NT2/D1 (cell line): ENCODE data around the gene ACACB.

ENCODE experiments used
- DNase-seq: peaks from one replicate; pipeline ENCODE4 v3.0.0-alpha.2; 2011; ENCODE audit warnings: low read depth, low spot score
- H3K27me3 ChIP-seq: 2 replicates; pipeline ENCODE4 v1.6.0; 2011; ENCODE audit warnings: mild to moderate bottlenecking; ENCODE audit not compliant: insufficient read length, insufficient read depth
- H3K36me3 ChIP-seq: 2 replicates; pipeline ENCODE4 v1.6.1; 2011; ENCODE audit warnings: mild to moderate bottlenecking, low read length, mixed read lengths; ENCODE audit not compliant: insufficient read depth, insufficient read length
- H3K4me1 ChIP-seq: 2 replicates; pipeline ENCODE4 v1.5.1; 2011; ENCODE audit not compliant: insufficient read depth, insufficient read length
- H3K4me3 ChIP-seq: 2 replicates; pipeline ENCODE4 v1.5.1; 2011; ENCODE audit warnings: low read depth; ENCODE audit not compliant: insufficient read length
- H3K9ac ChIP-seq: 2 replicates; pipeline ENCODE4 v1.6.0; 2011; ENCODE audit warnings: low read depth; ENCODE audit not compliant: insufficient read length
- H3K9me3 ChIP-seq: 2 replicates; pipeline ENCODE4 v1.5.1; 2011; ENCODE audit warnings: mild to moderate bottlenecking, low read length; ENCODE audit not compliant: insufficient read depth
- SUZ12 ChIP-seq: IDR thresholded peaks from 2 replicates; pipeline ENCODE4 v1.6.1; 2011; ENCODE audit not compliant: insufficient read length, insufficient read depth; ENCODE audit errors: extremely low read depth
- YY1 ChIP-seq: IDR thresholded peaks from 2 replicates; pipeline ENCODE4 v1.6.1; 2011; ENCODE audit not compliant: insufficient read length, insufficient read depth
- ZNF274 ChIP-seq: IDR thresholded peaks from 2 replicates; pipeline ENCODE4 v1.6.1; 2011; ENCODE audit warnings: mild to moderate bottlenecking, low read depth, low read length

The ACACB gene

DNA sequence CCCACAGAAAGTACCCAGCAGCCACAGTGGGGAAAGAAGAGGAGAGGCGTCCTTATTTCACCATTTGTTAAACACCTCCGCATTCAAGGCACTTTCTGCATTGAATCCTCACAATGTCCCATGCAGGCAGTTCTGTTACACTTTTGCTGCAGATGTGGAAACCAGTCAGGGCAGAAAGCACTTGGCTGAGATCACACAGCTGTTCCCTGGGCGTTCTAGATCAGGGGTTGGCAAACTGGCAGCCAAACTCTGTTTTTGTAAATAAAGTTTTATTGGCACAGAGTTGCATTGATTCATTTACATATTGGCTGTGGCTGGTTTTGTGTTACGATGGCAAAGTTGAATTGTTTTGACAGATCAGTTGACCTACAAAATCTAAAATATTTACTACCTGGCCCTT, 172.6 kb downstream of the ACACB start:
- Histone ChIP-seq H3K4me3 (no peak overlapping the region), H3K4me1 (peaks cover 18% of the 10 kb centered on the region), H3K9me3 (no peaks in the 10 kb centered on the region), H3K27me3 (no peaks in the 10 kb centered on the region), H3K36me3 (no peaks in the 10 kb centered on the region), H3K9ac (no peak overlapping the region)
- TF ChIP-seq SUZ12: no peak
- TF ChIP-seq ZNF274: no peak
- no peak for TF ChIP-seq YY1
- DNase-seq: no peak

DNA sequence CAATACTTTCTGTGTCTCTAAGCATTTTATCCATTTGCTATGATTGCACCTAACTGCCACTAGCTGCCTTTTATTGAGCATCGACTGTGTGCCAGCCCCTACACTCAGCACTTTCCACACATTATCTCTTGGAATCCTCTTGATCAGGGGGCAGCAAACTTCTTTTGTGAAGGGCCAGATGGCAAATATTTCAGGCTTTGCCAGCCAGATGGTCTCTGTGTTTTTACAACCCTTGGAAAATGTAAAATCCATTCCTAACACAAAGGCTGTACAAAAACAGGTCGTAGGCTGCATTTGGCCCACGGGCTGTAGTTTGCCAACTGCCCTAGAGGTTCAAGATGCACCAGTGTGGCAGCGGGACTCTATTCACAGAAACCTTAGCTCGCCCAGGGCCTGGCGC, 173.2 kb downstream of the ACACB start:
- H3K9me3 ChIP-seq: no peaks in the 10 kb centered on the region
- no peaks in the 10 kb centered on the region for H3K27me3 ChIP-seq
- TF ChIP-seq YY1 (no peak), ZNF274 (no peak), SUZ12 (no peak)
- peaks cover 18% of the 10 kb centered on the region for H3K4me1 ChIP-seq
- H3K9ac ChIP-seq: no peak overlapping the region
- no peak for DNase-seq
- no peaks in the 10 kb centered on the region for H3K36me3 ChIP-seq
- no peak overlapping the region for H3K4me3 ChIP-seq

DNA sequence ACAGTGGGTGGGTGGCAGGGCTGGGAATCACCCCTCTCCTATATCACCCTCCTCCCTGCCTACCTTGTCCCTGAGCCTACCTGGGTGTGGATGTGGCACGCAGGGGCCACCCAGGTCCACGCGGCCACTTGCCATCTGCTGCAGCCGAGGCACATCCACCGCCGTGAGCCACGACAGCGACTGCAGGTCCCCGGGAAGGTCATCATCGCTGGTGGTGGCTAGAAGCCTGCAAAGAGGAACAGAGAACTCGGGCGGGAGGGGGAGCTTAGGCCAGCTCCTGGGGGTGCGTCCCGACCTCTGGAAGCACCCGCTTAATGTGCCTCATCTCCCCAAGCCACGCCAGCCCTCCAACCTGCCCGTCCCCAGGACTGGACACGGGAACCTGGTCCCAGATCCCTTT, 173.7 kb downstream of the ACACB start:
- Histone ChIP-seq H3K4me3 (no peak overlapping the region), H3K36me3 (no peaks in the 10 kb centered on the region), H3K4me1 (peaks cover 18% of the 10 kb centered on the region), H3K9me3 (no peaks in the 10 kb centered on the region), H3K9ac (no peak overlapping the region), H3K27me3 (no peaks in the 10 kb centered on the region)
- no peak for DNase-seq
- TF ChIP-seq YY1 (no peak), ZNF274 (no peak), SUZ12 (no peak)

DNA sequence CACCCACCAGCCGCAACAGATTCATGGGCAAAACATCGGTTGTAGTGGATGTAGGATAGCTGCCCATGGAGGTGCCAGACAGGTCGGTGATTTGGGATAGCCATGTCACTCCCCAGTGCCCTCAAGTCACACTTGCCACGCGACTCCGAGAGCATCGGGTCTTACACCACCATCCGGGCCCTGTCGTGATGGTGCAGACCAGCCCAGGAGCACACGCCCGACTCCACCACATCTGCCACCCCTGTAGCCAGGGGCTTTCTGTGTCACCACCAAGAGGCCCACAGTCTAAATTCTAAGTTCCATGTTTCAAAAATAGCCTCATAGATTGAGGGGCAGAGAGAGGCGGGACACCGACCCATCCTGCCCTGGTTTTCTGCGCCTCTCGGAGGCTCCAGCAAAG, 174.7 kb downstream of the ACACB start:
- H3K36me3 ChIP-seq: no peaks in the 10 kb centered on the region
- no peak for DNase-seq
- TF ChIP-seq SUZ12 (no peak), ZNF274 (no peak), YY1 (no peak)
- H3K4me3 ChIP-seq: no peak overlapping the region
- no peaks in the 10 kb centered on the region for H3K27me3 ChIP-seq
- H3K9ac ChIP-seq: peak overlapping the region; percentile 36
- peaks cover 18% of the 10 kb centered on the region for H3K4me1 ChIP-seq
- H3K9me3 ChIP-seq: no peaks in the 10 kb centered on the region

DNA sequence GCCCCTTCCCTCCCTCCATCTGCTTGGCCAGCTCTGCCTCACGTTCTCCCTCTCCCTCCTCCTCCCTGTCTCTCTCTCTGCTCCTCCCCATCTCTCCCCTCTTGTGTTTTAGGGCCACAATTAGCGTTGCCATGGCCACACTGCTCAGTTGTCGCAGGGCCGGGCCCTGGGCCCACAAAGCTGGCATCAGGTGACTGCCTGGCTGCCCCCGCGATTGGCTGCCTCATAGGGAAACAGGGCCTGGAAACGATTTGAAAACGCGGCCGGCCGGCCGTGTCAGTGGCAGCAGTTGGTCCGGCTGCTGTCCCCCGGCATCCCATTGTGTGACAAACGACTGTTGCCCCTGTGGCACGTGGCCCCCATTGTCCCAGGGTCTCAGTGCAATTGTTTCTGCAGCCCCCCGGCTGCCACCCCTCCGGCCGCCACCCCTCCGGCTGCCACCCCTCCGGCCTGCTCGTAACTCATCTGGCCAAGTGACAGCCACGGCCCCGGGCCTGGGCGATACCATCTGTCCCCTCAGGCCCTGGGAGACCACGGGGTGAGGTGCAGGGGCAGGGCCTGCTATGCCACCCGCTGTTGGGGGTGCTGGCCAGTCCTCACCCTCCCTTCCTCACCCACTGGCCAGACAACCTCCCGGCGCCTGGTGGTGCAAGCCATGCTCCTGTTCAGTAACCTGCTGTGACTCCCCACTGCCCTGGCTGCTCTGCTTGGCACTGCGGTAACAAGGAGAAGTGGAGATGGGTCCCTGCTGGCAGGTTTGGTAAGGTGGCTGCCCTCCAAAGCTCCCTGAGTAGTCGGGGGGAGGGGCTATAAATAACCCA, 175.3 kb downstream of the ACACB start:
- no peak for TF ChIP-seq SUZ12
- TF ChIP-seq ZNF274: no peak
- no peak for TF ChIP-seq YY1
- no peaks in the 10 kb centered on the region for H3K27me3 ChIP-seq
- H3K36me3 ChIP-seq: no peaks in the 10 kb centered on the region
- H3K4me1 ChIP-seq: peaks cover 18% of the 10 kb centered on the region
- H3K9me3 ChIP-seq: no peaks in the 10 kb centered on the region
- peak overlapping the region; percentile 66 for H3K9ac ChIP-seq
- H3K4me3 ChIP-seq: peak overlapping the region; percentile 39
- DNase-seq: peak; percentile 55

DNA sequence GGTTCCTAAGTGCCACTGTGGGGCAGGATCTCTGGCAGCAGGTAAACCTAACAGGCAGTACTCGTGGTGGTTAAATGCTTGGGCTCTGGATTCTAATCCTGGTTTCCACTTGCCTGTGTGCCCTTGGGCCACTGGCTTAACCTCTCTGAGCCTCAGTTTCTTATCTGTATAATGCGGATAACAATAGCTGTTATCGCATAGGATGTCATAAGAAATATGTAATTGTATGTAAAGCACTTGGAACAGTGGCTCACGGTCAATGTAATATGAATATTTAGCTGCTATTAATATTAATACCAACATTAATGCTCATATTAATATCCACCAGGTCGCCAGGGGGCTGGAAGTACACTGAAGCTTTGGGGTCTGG, 175.9 kb downstream of the ACACB start:
- no peaks in the 10 kb centered on the region for H3K27me3 ChIP-seq

DNA sequence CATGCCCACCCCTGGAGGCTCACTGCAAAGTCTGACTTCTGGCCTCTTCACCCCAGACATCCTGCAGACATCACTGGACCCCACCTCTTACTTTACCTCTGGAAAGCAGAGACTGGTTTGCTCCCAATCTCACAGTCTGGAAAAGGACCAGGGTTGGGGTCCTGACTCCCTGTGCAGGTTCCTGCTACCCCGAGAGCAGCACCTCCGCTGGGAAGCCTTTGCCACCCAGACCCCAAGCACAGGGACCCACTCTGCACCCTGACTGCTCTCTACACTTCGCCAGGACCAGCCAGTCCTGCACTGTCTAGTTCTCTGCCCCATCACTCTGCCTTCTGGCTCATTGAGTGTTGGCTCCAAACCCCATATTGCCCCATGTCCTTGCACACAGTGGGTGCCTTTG, 176.7 kb downstream of the ACACB start:
- no peak for TF ChIP-seq SUZ12
- no peak for TF ChIP-seq YY1
- no peak for TF ChIP-seq ZNF274
- DNase-seq: no peak

More for the DNA sequence above, 175.9 kb downstream of the ACACB start:
- Histone ChIP-seq H3K4me1 (peaks cover 18% of the 10 kb centered on the region), H3K36me3 (no peaks in the 10 kb centered on the region), H3K9me3 (no peaks in the 10 kb centered on the region), H3K4me3 (peak overlapping the region; percentile 39), H3K9ac (no peak overlapping the region)
- TF ChIP-seq SUZ12 (no peak), ZNF274 (no peak), YY1 (no peak)
- DNase-seq: no peak

More for the DNA sequence above, 176.7 kb downstream of the ACACB start:
- Histone ChIP-seq H3K9ac (peak overlapping the region; percentile 21), H3K9me3 (no peaks in the 10 kb centered on the region), H3K4me3 (no peak overlapping the region), H3K36me3 (no peaks in the 10 kb centered on the region), H3K4me1 (peaks cover 13% of the 10 kb centered on the region), H3K27me3 (no peaks in the 10 kb centered on the region)
